RWPE2 (cell line): ENCODE results near the gene SLC26A6.
A peak's percentile ranks its signal among the peaks of the same experiment; 100 is the strongest.

Experiments
- ATAC-seq: fragments of 200-7000 bp; cut with Tn5 transposase; 3 replicates; pipeline ENCODE4 v1.9.1; 2021; ENCODE audit warnings: low read depth
- DNase-seq: peaks from one replicate; pipeline ENCODE4 v3.0.0-alpha.2; 2020; ENCODE audit warnings: low spot score
- H3K27ac ChIP-seq: fragments of 450-650 bp; 2 replicates; pipeline ENCODE4 v1.5.1; 2017; ENCODE audit warnings: mild to moderate bottlenecking; ENCODE audit not compliant: poor library complexity, severe bottlenecking
- H3K27me3 ChIP-seq: fragments of 250-450 bp; sonication (Bioruptor Pico); 2 replicates; pipeline ENCODE4 v1.5.1; 2021; ENCODE audit warnings: mild to moderate bottlenecking, moderate library complexity; ENCODE audit not compliant: insufficient read depth, poor library complexity, severe bottlenecking
- H3K36me3 ChIP-seq: fragments of 250-450 bp; sonication (Bioruptor Pico); 2 replicates; pipeline ENCODE4 v1.5.1; 2020; ENCODE audit warnings: low read depth, mild to moderate bottlenecking, moderate library complexity
- H3K4me1 ChIP-seq: fragments of 250-450 bp; sonication (Bioruptor Pico); 2 replicates; pipeline ENCODE4 v1.5.1; 2021; ENCODE audit warnings: mild to moderate bottlenecking, moderate library complexity; ENCODE audit not compliant: insufficient read depth, poor library complexity, severe bottlenecking
- H3K4me3 ChIP-seq: fragments of 250-450 bp; sonication (Bioruptor Pico); 2 replicates; pipeline ENCODE4 v1.5.1; 2021; ENCODE audit warnings: mild to moderate bottlenecking, moderate library complexity; ENCODE audit not compliant: severe bottlenecking
- H3K9me3 ChIP-seq: fragments of 250-450 bp; sonication (Bioruptor Pico); 2 replicates; pipeline ENCODE4 v1.5.1; 2021; ENCODE audit warnings: mild to moderate bottlenecking, moderate library complexity; ENCODE audit not compliant: severe bottlenecking
- TF ChIP-seq, protein P1 (sequence below): fragments of 450-650 bp; IDR thresholded peaks from one replicate; pipeline ENCODE4 v1.5.1; 2017; ENCODE audit warnings: mild to moderate bottlenecking, moderate library complexity; ENCODE audit not compliant: poor library complexity, severe bottlenecking

Gene SLC26A6

DNA sequence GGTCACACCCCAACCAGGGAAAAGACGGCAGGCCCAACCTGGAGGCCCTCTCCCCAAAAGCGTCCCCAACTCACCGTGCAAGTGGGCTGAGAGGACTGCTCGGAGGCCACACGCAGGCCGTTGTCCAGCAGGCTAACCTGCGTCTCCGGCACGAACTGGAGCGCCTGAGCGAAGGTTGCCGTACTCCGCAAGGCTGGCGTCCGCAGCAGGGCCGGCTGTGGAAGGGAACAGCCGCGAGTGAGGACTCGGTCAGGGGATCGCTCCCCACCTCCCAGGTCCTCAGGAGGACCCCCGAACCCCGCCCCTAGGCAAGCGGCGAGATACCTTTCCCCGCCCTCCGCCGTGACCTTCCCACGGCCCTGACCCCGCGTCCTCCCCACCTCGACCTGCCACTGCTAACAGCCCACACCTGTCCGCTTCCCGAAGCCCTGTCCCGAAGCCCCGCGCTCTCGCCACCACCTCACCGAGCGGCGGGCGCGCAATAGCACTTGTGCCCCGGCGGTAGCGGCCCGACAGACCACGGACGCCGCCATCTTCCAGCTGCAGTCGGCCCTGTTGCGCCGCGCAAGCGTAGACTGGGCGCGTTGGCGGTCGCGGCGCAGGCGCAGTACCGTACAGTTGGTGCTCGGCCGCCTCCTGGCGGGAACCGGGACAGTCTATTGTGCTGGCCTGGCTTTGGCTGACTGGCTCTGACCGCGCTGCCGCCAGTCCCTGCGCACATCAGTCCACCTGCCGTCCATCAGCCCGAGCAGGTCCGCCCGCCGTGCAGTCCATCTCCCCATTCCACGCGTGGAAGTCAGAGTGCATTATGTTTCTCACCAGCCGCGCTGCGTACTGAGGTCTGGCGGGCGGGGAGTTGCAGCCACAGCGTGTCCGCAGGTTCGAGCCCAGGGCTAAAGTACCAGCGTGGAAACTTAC is 25.9 kb downstream of the SLC26A6 start, which contains the start of gene UQCRC1:
TSS of gene UQCRC1 (minus strand) at position 559 of the 918 bp plus-strand sequence. CDS start at position 533, 26 bp downstream.
- TF ChIP-seq, protein P1, sequence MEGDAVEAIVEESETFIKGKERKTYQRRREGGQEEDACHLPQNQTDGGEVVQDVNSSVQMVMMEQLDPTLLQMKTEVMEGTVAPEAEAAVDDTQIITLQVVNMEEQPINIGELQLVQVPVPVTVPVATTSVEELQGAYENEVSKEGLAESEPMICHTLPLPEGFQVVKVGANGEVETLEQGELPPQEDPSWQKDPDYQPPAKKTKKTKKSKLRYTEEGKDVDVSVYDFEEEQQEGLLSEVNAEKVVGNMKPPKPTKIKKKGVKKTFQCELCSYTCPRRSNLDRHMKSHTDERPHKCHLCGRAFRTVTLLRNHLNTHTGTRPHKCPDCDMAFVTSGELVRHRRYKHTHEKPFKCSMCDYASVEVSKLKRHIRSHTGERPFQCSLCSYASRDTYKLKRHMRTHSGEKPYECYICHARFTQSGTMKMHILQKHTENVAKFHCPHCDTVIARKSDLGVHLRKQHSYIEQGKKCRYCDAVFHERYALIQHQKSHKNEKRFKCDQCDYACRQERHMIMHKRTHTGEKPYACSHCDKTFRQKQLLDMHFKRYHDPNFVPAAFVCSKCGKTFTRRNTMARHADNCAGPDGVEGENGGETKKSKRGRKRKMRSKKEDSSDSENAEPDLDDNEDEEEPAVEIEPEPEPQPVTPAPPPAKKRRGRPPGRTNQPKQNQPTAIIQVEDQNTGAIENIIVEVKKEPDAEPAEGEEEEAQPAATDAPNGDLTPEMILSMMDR: peak; percentile 83
- DNase-seq: peak; percentile 88

DNA sequence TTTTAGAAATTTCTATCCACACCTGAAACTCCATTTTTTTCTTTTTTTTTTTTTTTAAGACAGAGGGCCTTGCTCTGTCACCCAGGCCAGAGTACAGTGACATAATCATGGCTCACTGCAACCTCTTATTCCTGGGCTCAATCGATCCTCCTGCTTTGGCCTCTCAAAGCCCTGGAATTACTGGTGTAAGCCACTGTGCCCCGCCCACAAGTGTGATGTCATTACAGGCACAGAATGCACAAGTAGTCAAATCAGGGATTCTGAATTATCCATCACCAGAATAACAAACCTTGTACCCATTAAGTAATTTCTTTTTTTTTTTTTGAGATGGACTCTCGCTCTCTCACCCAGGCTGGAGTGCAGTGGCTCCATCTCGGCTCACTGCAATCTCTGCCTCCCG is 27.7 kb downstream of the SLC26A6 start:
- DNase-seq: no peak
- H3K9me3 ChIP-seq: no peaks in the 10 kb centered on the region
- no peak for ATAC-seq
- peaks cover 64% of the 10 kb centered on the region for H3K36me3 ChIP-seq
- H3K27ac ChIP-seq: peak overlapping the region; percentile 73
- TF ChIP-seq, protein P1: no peak
- no peaks in the 10 kb centered on the region for H3K27me3 ChIP-seq
- H3K4me1 ChIP-seq: peaks cover 11% of the 10 kb centered on the region
- no peak overlapping the region for H3K4me3 ChIP-seq

More for the DNA sequence above, 25.9 kb downstream of the SLC26A6 start, which contains the start of gene UQCRC1:
- Histone ChIP-seq H3K27me3 (no peaks in the 10 kb centered on the region), H3K4me1 (peaks cover 20% of the 10 kb centered on the region), H3K4me3 (peak within 1 kb of the TSS; percentile 72), H3K36me3 (peaks cover 46% of the 10 kb centered on the region), H3K27ac (peak within 1 kb of the TSS; percentile 73), H3K9me3 (no peaks in the 10 kb centered on the region)
- peak; percentile 96 for ATAC-seq

DNA sequence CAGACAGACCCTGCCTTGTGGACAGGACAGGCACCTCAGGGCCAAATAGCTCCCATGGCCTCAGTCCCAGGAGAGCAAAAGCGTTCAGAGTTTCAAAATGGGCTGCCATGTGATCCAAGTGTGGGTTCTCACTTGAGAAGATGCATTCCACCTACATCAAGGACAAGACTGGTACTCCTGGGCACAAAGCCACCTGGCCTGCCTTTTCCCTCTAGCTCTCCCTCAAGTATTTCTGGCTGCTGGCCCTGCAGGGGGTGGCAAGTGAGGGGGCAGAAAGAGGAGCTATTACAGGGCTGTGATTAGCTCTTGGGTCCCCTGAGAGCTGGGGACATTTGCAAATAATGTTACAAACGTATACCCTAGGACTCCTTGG is 33.7 kb downstream of the SLC26A6 start:
- DNase-seq (no peak), ATAC-seq (no peak)
- no peaks in the 10 kb centered on the region for H3K9me3 ChIP-seq
- H3K27ac ChIP-seq: peak overlapping the region; percentile 98
- H3K4me1 ChIP-seq: peaks cover 37% of the 10 kb centered on the region
- H3K36me3 ChIP-seq: peaks cover 77% of the 10 kb centered on the region
- TF ChIP-seq, protein P1: no peak
- no peaks in the 10 kb centered on the region for H3K27me3 ChIP-seq
- H3K4me3 ChIP-seq: no peak overlapping the region

DNA sequence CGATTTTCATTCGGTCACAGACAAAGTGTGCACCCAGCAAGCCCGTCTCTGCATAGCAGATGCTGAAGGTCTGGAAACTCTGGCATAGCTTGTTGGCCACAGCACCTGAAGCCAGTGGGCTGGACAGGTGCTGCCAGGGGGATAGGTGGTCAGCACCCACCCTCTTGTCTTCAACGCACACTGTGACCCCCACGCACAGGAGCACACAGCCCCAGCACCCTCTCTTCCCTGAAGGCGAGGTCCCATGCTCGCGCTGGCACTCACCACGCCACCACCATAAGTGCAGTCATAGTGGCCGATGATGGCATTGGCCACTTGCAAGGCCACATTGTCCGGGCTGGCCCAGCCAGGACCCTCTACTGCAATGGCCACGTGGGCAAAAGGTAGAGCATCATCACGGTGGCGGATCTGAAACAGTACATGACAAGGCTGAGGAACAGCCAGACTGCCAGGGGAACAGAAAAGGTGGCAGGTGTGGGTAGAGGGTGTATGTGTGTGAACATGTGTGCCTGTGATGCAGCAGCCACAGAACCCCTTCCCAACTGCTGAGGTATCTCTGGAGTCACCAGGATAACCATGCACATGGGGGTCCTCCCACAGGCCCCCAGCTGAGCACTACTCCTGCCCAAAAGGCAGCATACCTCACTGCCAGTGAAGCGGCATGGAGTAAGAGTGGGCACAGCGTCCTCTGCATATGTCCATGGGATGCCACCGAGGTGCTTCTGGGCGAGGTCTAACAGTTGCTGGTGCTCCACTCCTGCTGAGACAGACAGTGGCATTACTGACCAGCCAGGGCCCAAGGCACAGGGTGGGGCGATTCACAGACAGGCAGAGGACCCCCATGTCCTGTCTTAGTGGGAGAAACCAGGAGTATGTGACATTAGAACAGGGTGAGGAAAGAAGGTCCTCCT is 34.3 kb downstream of the SLC26A6 start:
- Histone ChIP-seq H3K9me3 (no peaks in the 10 kb centered on the region), H3K36me3 (peaks cover 70% of the 10 kb centered on the region), H3K27me3 (no peaks in the 10 kb centered on the region), H3K4me3 (no peak overlapping the region), H3K27ac (peak overlapping the region; percentile 98), H3K4me1 (peaks cover 44% of the 10 kb centered on the region)
- DNase-seq: peak; percentile 52
- no peak for ATAC-seq
- TF ChIP-seq, protein P1: no peak
